ENCODE results near the gene IQCH.
"Not testable (repeated sequence)": the region's sequence is repeated elsewhere in the genome, so short reads cannot be mapped to it uniquely, and the experiment has no call there.

Gene IQCH

GRCh38 chr15:67256051-67256450 lies 1.5 kb downstream of the IQCH start:
- H3K4me3 ChIP-seq (ENCODE audit: low read depth, low read length): no peak overlapping the region
- no peak for TF ChIP-seq CTCF (IDR thresholded peaks at IDR 0.05; ENCODE audit: borderline replicate concordance, insufficient read depth, low read depth, low read length)

- H3K4me3 ChIP-seq (ENCODE audit: low read depth, low read length): not testable (repeated sequence)
Measured at GRCh38 chr15:67258412-67258811, 3.8 kb downstream of the IQCH start.

- H3K4me3 ChIP-seq (ENCODE audit: low read depth, low read length): no peak overlapping the region
- TF ChIP-seq CTCF (IDR thresholded peaks at IDR 0.05; ENCODE audit: borderline replicate concordance, insufficient read depth, low read depth, low read length): no peak
Measured at GRCh38 chr15:67259379-67259778, 4.8 kb downstream of the IQCH start.

GRCh38 chr15:67259806-67260205 lies 5.2 kb downstream of the IQCH start:
- TF ChIP-seq CTCF (IDR thresholded peaks at IDR 0.05; ENCODE audit: borderline replicate concordance, insufficient read depth, low read depth, low read length): no peak
- H3K4me3 ChIP-seq (ENCODE audit: low read depth, low read length): no peak overlapping the region

- H3K4me3 ChIP-seq (ENCODE audit: low read depth, low read length): no peak overlapping the region
- TF ChIP-seq CTCF (IDR thresholded peaks at IDR 0.05; ENCODE audit: borderline replicate concordance, insufficient read depth, low read depth, low read length): no peak
Measured at GRCh38 chr15:67266870-67267269, 12.3 kb downstream of the IQCH start.

GRCh38 chr15:67267440-67267839 lies 12.9 kb downstream of the IQCH start:
- H3K4me3 ChIP-seq (ENCODE audit: low read depth, low read length): no peak overlapping the region
- no peak for TF ChIP-seq CTCF (IDR thresholded peaks at IDR 0.05; ENCODE audit: borderline replicate concordance, insufficient read depth, low read depth, low read length)

GRCh38 chr15:67267951-67268941 lies 13.7 kb downstream of the IQCH start:
- TF ChIP-seq CTCF (IDR thresholded peaks at IDR 0.05; ENCODE audit: borderline replicate concordance, insufficient read depth, low read depth, low read length): no peak
- H3K4me3 ChIP-seq (ENCODE audit: low read depth, low read length): no peak overlapping the region

Measured in GM12875 (cell line).